ENCODE measurements around the gene PAQR6.
A peak's percentile ranks its signal among the peaks of the same experiment; 100 is the strongest.

PAQR6 gene

DNA sequence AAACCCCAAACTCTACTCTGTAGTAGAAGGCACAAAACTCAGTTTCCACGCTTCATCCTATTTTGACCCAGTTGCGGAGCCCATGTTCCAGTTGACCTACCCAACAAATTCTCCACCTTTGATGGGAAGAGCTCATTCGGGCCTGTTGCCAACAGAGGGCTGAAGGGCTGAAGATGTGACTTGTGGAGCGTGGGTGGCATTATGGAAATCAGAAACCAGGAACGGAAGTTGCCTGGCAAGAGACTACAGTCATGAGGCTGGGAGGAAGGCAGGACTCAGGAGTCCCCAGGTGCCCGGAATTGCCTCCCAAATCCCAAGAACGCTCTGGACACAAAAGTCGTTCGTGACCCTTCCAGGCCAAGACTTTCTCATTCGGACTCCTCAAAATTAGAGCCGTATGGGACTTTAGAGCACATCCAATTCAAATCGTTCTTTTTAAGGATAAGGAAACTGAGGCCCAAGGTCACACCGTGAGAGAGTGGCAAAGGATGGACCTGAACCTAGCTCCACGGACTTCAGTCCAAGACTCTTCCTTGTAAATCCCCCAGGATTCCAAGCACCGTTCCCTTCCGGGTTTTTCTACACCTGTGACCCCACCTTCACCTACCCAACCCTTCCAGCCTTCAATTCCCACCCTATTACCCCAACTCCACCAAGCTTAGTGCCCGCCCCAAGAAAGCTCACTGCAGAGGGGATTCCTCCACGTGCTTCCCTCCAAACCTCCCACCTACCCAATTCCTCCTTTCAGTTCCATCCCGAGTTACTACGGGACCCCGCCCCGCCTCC lies 34.0 kb upstream of the PAQR6 start:
- 7% methylated on average over 12 of the region's 22 CpGs for WGBS (ENCODE audit: insufficient coverage)
- Histone ChIP-seq H3K27me3 (replicated peaks in 2 of 5; ENCODE audit: control insufficient read depth in 4 of 5, insufficient read depth in 5 of 5, low read length in 4 of 5) (no peaks in the 10 kb centered on the region), H3K36me3 (ENCODE audit: control insufficient read depth in 4 of 4, insufficient read depth in 4 of 4, low read length in 3 of 4) (peaks cover 6 to 40% (median 22%) of the 10 kb centered on the region in 4 experiments), H3K4me3 (ENCODE audit: control insufficient read depth in 1 of 7, extremely low read depth in 1 of 7, insufficient read depth in 4 of 7, low read depth in 2 of 7, low read length in 6 of 7) (peak overlapping the region; percentile 48 to 98 (median 90)), H3K4me1 (ENCODE audit: control extremely low read depth in 1 of 4, control insufficient read depth in 4 of 4, insufficient read depth in 4 of 4, low read length in 3 of 4) (peaks cover 11 to 25% (median 21%) of the 10 kb centered on the region in 4 experiments), H3K27ac (ENCODE audit: insufficient read depth in 1 of 2, low read depth in 1 of 2, low read length in 2 of 2, poor library complexity in 1 of 2, severe bottlenecking in 2 of 2) (peak overlapping the region; percentile 85 to 95), H3K9me3 (ENCODE audit: control extremely low read depth in 1 of 5, control insufficient read depth in 4 of 5, insufficient read depth in 2 of 5, low read depth in 1 of 5, low read length in 4 of 5) (no peaks in the 10 kb centered on the region)
- no peak for DNase-seq
- ChIA-PET CTCF (interaction anchor here (1.1 to 3.0 kb wide), 5 partner anchors 10 to 153 kb away, joined by 3 to 13 read pairs (median 6); no protein-coding TSS in a partner anchor), POLR2A (interaction anchor here (0.6 to 1.1 kb wide), 2 partner anchors 33 to 348 kb away, joined by 3 read pairs; no protein-coding TSS in a partner anchor)

DNA sequence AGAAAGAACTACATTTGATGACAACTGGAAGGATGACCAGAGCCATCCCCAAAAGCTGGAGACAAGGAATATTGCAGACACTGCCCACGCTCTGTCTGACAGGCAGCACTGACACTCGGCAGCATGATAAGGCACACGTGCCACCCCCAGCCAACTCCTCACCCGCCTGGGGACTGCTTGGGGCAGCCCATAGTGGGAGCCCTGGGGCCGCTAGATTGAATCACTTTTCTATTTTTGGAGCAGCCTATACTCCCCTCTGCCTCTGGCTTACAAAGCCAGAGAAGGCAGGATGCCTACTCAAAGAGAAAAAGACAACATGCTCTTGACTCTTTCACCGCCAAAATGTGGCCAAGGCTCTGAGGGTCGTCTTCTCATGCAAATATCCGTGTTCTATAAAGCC lies 33.4 kb upstream of the PAQR6 start:
- Histone ChIP-seq H3K36me3 (ENCODE audit: control insufficient read depth in 4 of 4, insufficient read depth in 4 of 4, low read length in 3 of 4) (peaks cover 6 to 43% (median 26%) of the 10 kb centered on the region in 4 experiments), H3K4me3 (ENCODE audit: control insufficient read depth in 1 of 7, extremely low read depth in 1 of 7, insufficient read depth in 4 of 7, low read depth in 2 of 7, low read length in 6 of 7) (peak overlapping the region in 6 of 7 experiments; percentile 86 to 98 (median 94)), H3K4me1 (ENCODE audit: control extremely low read depth in 1 of 4, control insufficient read depth in 4 of 4, insufficient read depth in 4 of 4, low read length in 3 of 4) (peaks cover 11 to 25% (median 21%) of the 10 kb centered on the region in 4 experiments), H3K27me3 (replicated peaks in 2 of 5; ENCODE audit: control insufficient read depth in 4 of 5, insufficient read depth in 5 of 5, low read length in 4 of 5) (no peaks in the 10 kb centered on the region), H3K27ac (ENCODE audit: insufficient read depth in 1 of 2, low read depth in 1 of 2, low read length in 2 of 2, poor library complexity in 1 of 2, severe bottlenecking in 2 of 2) (peak overlapping the region in 1 of 2 experiments; percentile 95), H3K9me3 (ENCODE audit: control extremely low read depth in 1 of 5, control insufficient read depth in 4 of 5, insufficient read depth in 2 of 5, low read depth in 1 of 5, low read length in 4 of 5) (no peaks in the 10 kb centered on the region)
- 50% methylated on average over 6 of the region's 8 CpGs for WGBS (ENCODE audit: insufficient coverage)
- DNase-seq, result peak; percentile 21 to 63 (median 47)
- ChIA-PET POLR2A (no interaction called here), CTCF (interaction anchor here (0.7 to 3.0 kb wide), 4 partner anchors 10 to 153 kb away, joined by 3 to 13 read pairs (median 4); no protein-coding TSS in a partner anchor)

- Histone ChIP-seq H3K9me3 (ENCODE audit: control extremely low read depth in 1 of 5, control insufficient read depth in 4 of 5, insufficient read depth in 2 of 5, low read depth in 1 of 5, low read length in 4 of 5) (no peaks in the 10 kb centered on the region), H3K4me1 (ENCODE audit: control extremely low read depth in 1 of 4, control insufficient read depth in 4 of 4, insufficient read depth in 4 of 4, low read length in 3 of 4) (peaks cover 11 to 25% (median 21%) of the 10 kb centered on the region in 4 experiments), H3K27me3 (replicated peaks in 2 of 5; ENCODE audit: control insufficient read depth in 4 of 5, insufficient read depth in 5 of 5, low read length in 4 of 5) (no peaks in the 10 kb centered on the region), H3K36me3 (ENCODE audit: control insufficient read depth in 4 of 4, insufficient read depth in 4 of 4, low read length in 3 of 4) (peaks cover 6 to 49% (median 31%) of the 10 kb centered on the region in 4 experiments), H3K4me3 (ENCODE audit: control insufficient read depth in 1 of 7, extremely low read depth in 1 of 7, insufficient read depth in 4 of 7, low read depth in 2 of 7, low read length in 6 of 7) (no peak overlapping the region), H3K27ac (ENCODE audit: insufficient read depth in 1 of 2, low read depth in 1 of 2, low read length in 2 of 2, poor library complexity in 1 of 2, severe bottlenecking in 2 of 2) (no peak overlapping the region)
- ChIA-PET CTCF (interaction anchor here (1.0 to 3.0 kb wide), 6 partner anchors 20 to 143 kb away, joined by 3 to 13 read pairs (median 3); no protein-coding TSS in a partner anchor), POLR2A (no interaction called here)
- DNase-seq, result no peak
- WGBS (ENCODE audit: insufficient coverage), result 100% methylated on average over 1 of the region's 3 CpGs
Measured at GRCh38 chr1:156279837-156280236, 32.0 kb upstream of the PAQR6 start.

- POLR2A ChIA-PET, result no interaction called here
- DNase-seq, result no peak
- no peak overlapping the region for H3K4me3 ChIP-seq (ENCODE audit: control insufficient read depth in 1 of 7, extremely low read depth in 1 of 7, insufficient read depth in 4 of 7, low read depth in 2 of 7, low read length in 6 of 7)
- H3K36me3 ChIP-seq (ENCODE audit: control insufficient read depth in 4 of 4, insufficient read depth in 4 of 4, low read length in 3 of 4), result peaks cover 21 to 77% (median 56%) of the 10 kb centered on the region in 4 experiments
- no peaks in the 10 kb centered on the region for H3K9me3 ChIP-seq (ENCODE audit: control extremely low read depth in 1 of 5, control insufficient read depth in 4 of 5, insufficient read depth in 2 of 5, low read depth in 1 of 5, low read length in 4 of 5)
- H3K27me3 ChIP-seq (replicated peaks in 2 of 5; ENCODE audit: control insufficient read depth in 4 of 5, insufficient read depth in 5 of 5, low read length in 4 of 5), result no peaks in the 10 kb centered on the region
- WGBS (ENCODE audit: insufficient coverage), result 84% methylated on average over 6 of the region's 6 CpGs
- H3K4me1 ChIP-seq (ENCODE audit: control extremely low read depth in 1 of 4, control insufficient read depth in 4 of 4, insufficient read depth in 4 of 4, low read length in 3 of 4), result peaks cover 5 to 12% (median 11%) of the 10 kb centered on the region in 4 experiments
- CTCF ChIA-PET, result interaction anchor here (1.0 to 1.9 kb wide), 2 partner anchors 15 to 61 kb away, joined by 3 to 5 read pairs; partner anchors contain the start of genes CCT3 and TSACC
- H3K27ac ChIP-seq (ENCODE audit: insufficient read depth in 1 of 2, low read depth in 1 of 2, low read length in 2 of 2, poor library complexity in 1 of 2, severe bottlenecking in 2 of 2), result no peak overlapping the region
Measured at GRCh38 chr1:156276966-156277381, 29.1 kb upstream of the PAQR6 start.

- Histone ChIP-seq H3K27me3 (replicated peaks in 2 of 5; ENCODE audit: control insufficient read depth in 4 of 5, insufficient read depth in 5 of 5, low read length in 4 of 5) (no peaks in the 10 kb centered on the region), H3K27ac (ENCODE audit: insufficient read depth in 1 of 2, low read depth in 1 of 2, low read length in 2 of 2, poor library complexity in 1 of 2, severe bottlenecking in 2 of 2) (no peak overlapping the region), H3K4me3 (ENCODE audit: control insufficient read depth in 1 of 7, extremely low read depth in 1 of 7, insufficient read depth in 4 of 7, low read depth in 2 of 7, low read length in 6 of 7) (no peak overlapping the region), H3K9me3 (ENCODE audit: control extremely low read depth in 1 of 5, control insufficient read depth in 4 of 5, insufficient read depth in 2 of 5, low read depth in 1 of 5, low read length in 4 of 5) (no peaks in the 10 kb centered on the region), H3K4me1 (ENCODE audit: control extremely low read depth in 1 of 4, control insufficient read depth in 4 of 4, insufficient read depth in 4 of 4, low read length in 3 of 4) (peaks cover 2 to 9% (median 7%) of the 10 kb centered on the region in 4 experiments), H3K36me3 (ENCODE audit: control insufficient read depth in 4 of 4, insufficient read depth in 4 of 4, low read length in 3 of 4) (peaks cover 24 to 81% (median 58%) of the 10 kb centered on the region in 4 experiments)
- CTCF ChIA-PET, result interaction anchor here (1.0 kb wide), 1 partner anchor 16 kb away, joined by 3 read pairs; no protein-coding TSS in a partner anchor
- POLR2A ChIA-PET, result no interaction called here
- DNase-seq, result no peak
Measured at GRCh38 chr1:156276532-156276931, 28.7 kb upstream of the PAQR6 start.

DNA sequence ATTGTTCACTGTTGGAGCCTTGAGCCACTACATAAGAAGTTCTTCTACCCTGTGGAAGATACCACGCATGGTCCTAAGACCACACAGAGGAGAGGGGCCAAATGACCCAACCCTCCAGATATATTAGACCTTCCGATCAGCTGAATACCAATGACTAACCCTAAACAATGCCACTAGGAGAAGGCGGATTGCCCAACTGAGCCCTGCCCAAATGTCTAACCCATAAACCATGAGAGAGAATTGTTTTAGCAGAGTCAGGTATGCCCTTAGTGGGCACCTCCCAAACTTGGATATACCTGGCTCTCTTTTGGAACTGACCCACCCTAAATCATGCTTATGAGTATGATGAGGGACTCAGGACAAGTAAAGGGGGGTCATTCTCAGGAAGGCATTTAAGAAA lies 22.5 kb upstream of the PAQR6 start:
- POLR2A ChIA-PET, result no interaction called here

DNA sequence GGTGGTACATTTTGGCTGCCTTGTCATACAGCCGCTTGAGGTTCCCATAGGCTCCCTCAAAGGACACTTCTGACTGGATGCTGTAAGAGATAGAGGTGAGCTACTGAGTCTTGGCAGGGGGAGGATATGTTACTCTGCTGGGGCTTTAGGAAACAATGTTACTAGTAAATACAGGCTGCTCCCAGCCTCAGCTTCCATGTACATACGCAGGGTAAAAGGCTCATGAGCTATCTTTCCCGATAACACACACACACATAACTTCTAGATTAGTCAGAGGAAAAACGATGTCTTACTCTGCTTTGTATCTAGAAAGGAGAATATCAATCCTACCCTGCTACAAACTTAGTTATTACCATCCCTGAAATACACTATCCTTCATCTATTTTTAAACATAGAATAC lies 20.5 kb upstream of the PAQR6 start:
- Histone ChIP-seq H3K36me3 (ENCODE audit: control insufficient read depth in 4 of 4, insufficient read depth in 4 of 4, low read length in 3 of 4) (peaks cover 39 to 86% (median 68%) of the 10 kb centered on the region in 4 experiments), H3K27ac (ENCODE audit: insufficient read depth in 1 of 2, low read depth in 1 of 2, low read length in 2 of 2, poor library complexity in 1 of 2, severe bottlenecking in 2 of 2) (no peak overlapping the region), H3K27me3 (replicated peaks in 2 of 5; ENCODE audit: control insufficient read depth in 4 of 5, insufficient read depth in 5 of 5, low read length in 4 of 5) (no peaks in the 10 kb centered on the region), H3K4me1 (ENCODE audit: control extremely low read depth in 1 of 4, control insufficient read depth in 4 of 4, insufficient read depth in 4 of 4, low read length in 3 of 4) (no peaks in the 10 kb centered on the region), H3K4me3 (ENCODE audit: control insufficient read depth in 1 of 7, extremely low read depth in 1 of 7, insufficient read depth in 4 of 7, low read depth in 2 of 7, low read length in 6 of 7) (no peak overlapping the region), H3K9me3 (ENCODE audit: control extremely low read depth in 1 of 5, control insufficient read depth in 4 of 5, insufficient read depth in 2 of 5, low read depth in 1 of 5, low read length in 4 of 5) (no peaks in the 10 kb centered on the region)
- WGBS (ENCODE audit: insufficient coverage), result 93% methylated on average over 3 of the region's 4 CpGs
- ChIA-PET POLR2A (no interaction called here), CTCF (no interaction called here)
- no peak for DNase-seq

More for the DNA sequence above, 22.5 kb upstream of the PAQR6 start:
- Histone ChIP-seq H3K9me3 (ENCODE audit: control extremely low read depth in 1 of 5, control insufficient read depth in 4 of 5, insufficient read depth in 2 of 5, low read depth in 1 of 5, low read length in 4 of 5) (no peaks in the 10 kb centered on the region), H3K4me1 (ENCODE audit: control extremely low read depth in 1 of 4, control insufficient read depth in 4 of 4, insufficient read depth in 4 of 4, low read length in 3 of 4) (no peaks in the 10 kb centered on the region), H3K27ac (ENCODE audit: insufficient read depth in 1 of 2, low read depth in 1 of 2, low read length in 2 of 2, poor library complexity in 1 of 2, severe bottlenecking in 2 of 2) (no peak overlapping the region), H3K36me3 (ENCODE audit: control insufficient read depth in 4 of 4, insufficient read depth in 4 of 4, low read length in 3 of 4) (peaks cover 44 to 89% (median 71%) of the 10 kb centered on the region in 4 experiments), H3K4me3 (ENCODE audit: control insufficient read depth in 1 of 7, extremely low read depth in 1 of 7, insufficient read depth in 4 of 7, low read depth in 2 of 7, low read length in 6 of 7) (no peak overlapping the region), H3K27me3 (replicated peaks in 2 of 5; ENCODE audit: control insufficient read depth in 4 of 5, insufficient read depth in 5 of 5, low read length in 4 of 5) (no peaks in the 10 kb centered on the region)
- CTCF ChIA-PET, result interaction anchor here (2.0 kb wide), 1 partner anchor 10 kb away, joined by 6 read pairs; no protein-coding TSS in a partner anchor
- no peak for DNase-seq
- WGBS (ENCODE audit: insufficient coverage), result 100% methylated on average over 1 of the region's 3 CpGs
